ENCODE results near the gene SDK1. TPM values are rescaled to one million over a fixed set of nuclear protein-coding genes. Genes with fewer than 3 reads are reported as not detected.

Gene SDK1
- total RNA-seq, 1 donor = 0.36 TPM

DNA sequence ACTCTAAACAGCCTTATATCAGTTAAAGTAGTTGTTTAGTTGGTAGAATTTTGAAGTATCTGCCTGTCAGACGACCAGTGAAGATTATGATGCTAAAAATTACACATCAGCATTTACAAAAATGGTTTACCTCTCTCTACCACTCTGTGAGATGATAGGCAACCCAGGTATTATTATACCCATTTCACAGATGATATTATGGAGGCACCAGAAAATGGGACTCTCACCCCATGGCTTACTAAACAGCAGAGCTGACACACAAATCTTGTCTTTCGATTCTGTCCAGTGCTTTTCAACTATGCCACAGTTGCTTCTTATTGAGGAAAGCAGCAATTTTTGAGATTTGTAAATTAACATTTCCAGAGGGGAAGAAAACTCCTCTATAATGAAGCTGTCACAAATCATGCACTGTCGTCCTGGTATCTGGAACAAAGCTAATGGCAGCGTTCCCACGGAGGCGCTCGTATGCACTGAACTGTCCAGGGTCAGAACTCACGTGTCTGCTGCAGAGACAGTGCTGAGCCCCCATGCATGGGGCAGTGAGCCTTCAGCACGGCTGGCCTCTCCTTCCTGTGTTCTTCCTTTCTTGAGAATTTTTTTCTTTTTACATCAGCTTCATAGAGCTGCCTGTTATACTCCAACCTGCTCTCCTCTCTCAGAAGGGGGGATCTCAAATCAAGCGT is 381.1 kb downstream of the SDK1 start:
- H3K4me2 ChIP-seq (ENCODE audit: insufficient read depth, low read length) = no peak overlapping the region
- DNase-seq (ENCODE audit: insufficient read length, low spot score, missing footprints) = peak; percentile 32
- peaks cover 5% of the 10 kb centered on the region for H3K9me3 ChIP-seq (ENCODE audit: low read depth, low read length)
- no peaks in the 10 kb centered on the region for H3K36me3 ChIP-seq (ENCODE audit: insufficient read depth, low read length)
- H3K27me3 ChIP-seq (ENCODE audit: insufficient read depth, low read length) = no peaks in the 10 kb centered on the region
- no peaks in the 10 kb centered on the region for H3K79me2 ChIP-seq (ENCODE audit: insufficient read depth, low read length)
- H3K4me1 ChIP-seq (ENCODE audit: insufficient read depth, low read length) = no peaks in the 10 kb centered on the region
- no peak overlapping the region for H3K27ac ChIP-seq (ENCODE audit: low read depth, low read length)
- no peaks in the 10 kb centered on the region for H4K20me1 ChIP-seq (ENCODE audit: insufficient read depth, low read length)
- no peak overlapping the region for H3K4me3 ChIP-seq (ENCODE audit: insufficient read depth, low read length)
- H2AFZ ChIP-seq (ENCODE audit: low read length) = no peak overlapping the region
- TF ChIP-seq, protein P1, sequence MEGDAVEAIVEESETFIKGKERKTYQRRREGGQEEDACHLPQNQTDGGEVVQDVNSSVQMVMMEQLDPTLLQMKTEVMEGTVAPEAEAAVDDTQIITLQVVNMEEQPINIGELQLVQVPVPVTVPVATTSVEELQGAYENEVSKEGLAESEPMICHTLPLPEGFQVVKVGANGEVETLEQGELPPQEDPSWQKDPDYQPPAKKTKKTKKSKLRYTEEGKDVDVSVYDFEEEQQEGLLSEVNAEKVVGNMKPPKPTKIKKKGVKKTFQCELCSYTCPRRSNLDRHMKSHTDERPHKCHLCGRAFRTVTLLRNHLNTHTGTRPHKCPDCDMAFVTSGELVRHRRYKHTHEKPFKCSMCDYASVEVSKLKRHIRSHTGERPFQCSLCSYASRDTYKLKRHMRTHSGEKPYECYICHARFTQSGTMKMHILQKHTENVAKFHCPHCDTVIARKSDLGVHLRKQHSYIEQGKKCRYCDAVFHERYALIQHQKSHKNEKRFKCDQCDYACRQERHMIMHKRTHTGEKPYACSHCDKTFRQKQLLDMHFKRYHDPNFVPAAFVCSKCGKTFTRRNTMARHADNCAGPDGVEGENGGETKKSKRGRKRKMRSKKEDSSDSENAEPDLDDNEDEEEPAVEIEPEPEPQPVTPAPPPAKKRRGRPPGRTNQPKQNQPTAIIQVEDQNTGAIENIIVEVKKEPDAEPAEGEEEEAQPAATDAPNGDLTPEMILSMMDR (IDR thresholded peaks at IDR 0.05; ENCODE audit: extremely low read depth, low read depth, low read length) = no peak

DNA sequence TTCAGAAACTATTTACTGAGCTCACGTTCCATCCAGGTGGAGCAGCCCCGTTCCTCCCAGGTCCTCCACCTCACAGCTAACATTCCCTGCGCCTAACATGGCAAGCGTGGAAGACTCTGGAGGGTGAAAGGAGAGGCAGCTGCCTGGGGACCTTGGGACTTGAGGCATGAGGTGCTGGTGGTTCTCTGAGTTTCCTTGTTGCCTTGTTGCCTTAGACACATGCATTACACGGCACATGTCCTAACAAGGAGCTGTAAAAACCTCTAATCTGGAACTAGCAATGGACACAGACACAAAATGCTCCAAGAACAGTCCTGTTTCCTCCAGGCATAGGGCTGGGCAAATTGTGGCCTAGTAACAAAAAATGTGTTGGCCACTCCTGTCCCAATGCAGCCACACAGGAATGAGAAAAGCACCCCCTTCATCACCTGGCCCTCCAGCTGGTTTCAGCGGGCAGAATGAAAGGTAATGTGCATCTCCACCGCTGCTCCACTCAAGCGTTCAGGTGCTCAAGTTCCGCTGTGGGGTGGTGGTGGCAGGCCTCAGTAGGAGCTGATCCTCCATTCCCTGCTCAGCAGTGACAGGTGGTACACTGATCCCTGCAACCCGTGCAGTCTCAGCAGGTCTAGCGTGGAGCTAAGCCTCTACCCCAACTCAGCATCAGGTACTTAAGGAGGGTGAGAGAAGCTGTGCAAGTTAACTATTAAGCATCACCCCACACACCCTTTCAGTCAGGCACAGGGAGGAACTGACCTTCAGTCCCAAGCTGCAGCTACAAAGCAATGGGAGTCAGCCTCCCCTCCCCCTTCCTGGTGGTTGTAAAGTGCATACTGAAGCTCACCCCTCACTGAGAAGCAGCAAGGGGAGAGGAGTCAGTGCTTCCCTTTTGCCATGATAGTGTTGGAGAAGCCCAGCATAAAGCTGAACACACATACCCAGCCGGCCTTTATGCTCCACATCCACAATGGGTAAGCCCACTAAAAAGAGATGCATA is 382.8 kb downstream of the SDK1 start:
- H3K36me3 ChIP-seq (ENCODE audit: insufficient read depth, low read length) = no peaks in the 10 kb centered on the region
- no peak overlapping the region for H3K4me3 ChIP-seq (ENCODE audit: insufficient read depth, low read length)
- H3K4me1 ChIP-seq (ENCODE audit: insufficient read depth, low read length) = no peaks in the 10 kb centered on the region
- H3K4me2 ChIP-seq (ENCODE audit: insufficient read depth, low read length) = no peak overlapping the region
- peaks cover 5% of the 10 kb centered on the region for H3K9me3 ChIP-seq (ENCODE audit: low read depth, low read length)
- no peaks in the 10 kb centered on the region for H3K27me3 ChIP-seq (ENCODE audit: insufficient read depth, low read length)
- no peaks in the 10 kb centered on the region for H3K79me2 ChIP-seq (ENCODE audit: insufficient read depth, low read length)
- no peaks in the 10 kb centered on the region for H4K20me1 ChIP-seq (ENCODE audit: insufficient read depth, low read length)
- DNase-seq (ENCODE audit: insufficient read length, low spot score, missing footprints) = peak; percentile 42
- H3K27ac ChIP-seq (ENCODE audit: low read depth, low read length) = no peak overlapping the region
- TF ChIP-seq, protein P1 (IDR thresholded peaks at IDR 0.05; ENCODE audit: extremely low read depth, low read depth, low read length) = no peak
- no peak overlapping the region for H2AFZ ChIP-seq (ENCODE audit: low read length)

DNA sequence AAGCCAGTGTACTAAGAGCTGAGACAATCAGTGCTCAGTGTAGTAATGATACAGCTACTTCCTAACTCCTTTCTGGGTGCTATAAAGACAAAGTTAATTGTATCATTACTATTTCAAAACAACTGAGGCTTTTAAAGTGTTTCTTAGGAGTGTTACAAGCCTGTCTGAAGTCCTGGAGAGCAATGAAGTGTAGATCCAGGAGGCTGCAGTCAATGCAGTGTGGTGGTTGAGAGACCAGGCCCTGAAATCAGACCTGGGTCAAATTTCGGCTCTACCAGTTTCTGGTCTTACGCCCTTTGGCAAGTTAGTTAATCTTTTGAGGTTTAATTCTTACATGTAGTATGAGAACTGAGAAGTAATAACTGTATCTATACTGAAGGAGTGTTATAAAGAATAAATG is 387.0 kb downstream of the SDK1 start:
- Histone ChIP-seq H3K9me3 (ENCODE audit: low read depth, low read length) (peaks cover 5% of the 10 kb centered on the region), H4K20me1 (ENCODE audit: insufficient read depth, low read length) (no peaks in the 10 kb centered on the region), H3K27me3 (ENCODE audit: insufficient read depth, low read length) (no peaks in the 10 kb centered on the region), H3K27ac (ENCODE audit: low read depth, low read length) (no peak overlapping the region), H3K79me2 (ENCODE audit: insufficient read depth, low read length) (no peaks in the 10 kb centered on the region), H3K4me1 (ENCODE audit: insufficient read depth, low read length) (no peaks in the 10 kb centered on the region), H3K4me3 (ENCODE audit: insufficient read depth, low read length) (no peak overlapping the region), H3K36me3 (ENCODE audit: insufficient read depth, low read length) (no peaks in the 10 kb centered on the region), H2AFZ (ENCODE audit: low read length) (no peak overlapping the region), H3K4me2 (ENCODE audit: insufficient read depth, low read length) (no peak overlapping the region)
- TF ChIP-seq, protein P1 (IDR thresholded peaks at IDR 0.05; ENCODE audit: extremely low read depth, low read depth, low read length) = no peak
- no peak for DNase-seq (ENCODE audit: insufficient read length, low spot score, missing footprints)

DNA sequence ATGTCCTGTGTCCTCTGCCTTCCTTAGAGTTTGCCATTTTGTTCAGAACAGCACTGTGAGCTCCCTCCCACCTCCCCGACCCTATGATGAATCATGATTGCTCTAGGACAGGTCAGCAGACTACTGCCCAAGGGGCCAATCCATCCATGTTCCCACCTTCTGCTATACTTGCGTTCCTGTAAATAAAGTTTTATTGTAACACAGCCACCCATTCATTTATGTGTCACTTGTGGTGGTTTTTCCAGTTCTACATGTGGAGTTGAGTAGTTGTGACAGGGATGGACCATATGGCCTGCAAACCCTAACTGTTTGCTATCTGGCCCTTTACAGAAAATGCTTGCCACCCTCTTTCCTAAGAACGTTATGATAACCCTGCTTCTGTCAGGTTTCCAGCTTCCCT is 387.8 kb downstream of the SDK1 start:
- no peak for DNase-seq (ENCODE audit: insufficient read length, low spot score, missing footprints)
- Histone ChIP-seq H3K27ac (ENCODE audit: low read depth, low read length) (no peak overlapping the region), H2AFZ (ENCODE audit: low read length) (no peak overlapping the region), H3K79me2 (ENCODE audit: insufficient read depth, low read length) (no peaks in the 10 kb centered on the region), H4K20me1 (ENCODE audit: insufficient read depth, low read length) (no peaks in the 10 kb centered on the region), H3K4me2 (ENCODE audit: insufficient read depth, low read length) (no peak overlapping the region), H3K9me3 (ENCODE audit: low read depth, low read length) (peaks cover 5% of the 10 kb centered on the region), H3K4me3 (ENCODE audit: insufficient read depth, low read length) (no peak overlapping the region), H3K36me3 (ENCODE audit: insufficient read depth, low read length) (no peaks in the 10 kb centered on the region), H3K4me1 (ENCODE audit: insufficient read depth, low read length) (no peaks in the 10 kb centered on the region), H3K27me3 (ENCODE audit: insufficient read depth, low read length) (no peaks in the 10 kb centered on the region)
- TF ChIP-seq, protein P1 (IDR thresholded peaks at IDR 0.05; ENCODE audit: extremely low read depth, low read depth, low read length) = no peak

All from osteoblast (primary cell).